A673 (cell line): ENCODE results near the gene PLXNB3.

Source experiments
- EZH2 ChIP-seq: fragments of 200-600 bp; sonication (generic); IDR thresholded peaks from 2 replicates; pipeline ENCODE4 v1.6.1; 2017; ENCODE audit warnings: borderline replicate concordance, low read depth, mild to moderate bottlenecking, mixed read lengths, antibody characterized with exemption, low read length; ENCODE audit not compliant: poor library complexity, severe bottlenecking
- TF ChIP-seq, protein P1 (sequence below): fragments of 300-800, 200-600 bp; sonication (generic); conservative IDR thresholded peaks from 2 replicates; pipeline ENCODE4 v1.5.1; 2017; ENCODE audit warnings: low read depth, mild to moderate bottlenecking, antibody characterized with exemption, low read length, moderate library complexity, mixed read lengths

DNA sequence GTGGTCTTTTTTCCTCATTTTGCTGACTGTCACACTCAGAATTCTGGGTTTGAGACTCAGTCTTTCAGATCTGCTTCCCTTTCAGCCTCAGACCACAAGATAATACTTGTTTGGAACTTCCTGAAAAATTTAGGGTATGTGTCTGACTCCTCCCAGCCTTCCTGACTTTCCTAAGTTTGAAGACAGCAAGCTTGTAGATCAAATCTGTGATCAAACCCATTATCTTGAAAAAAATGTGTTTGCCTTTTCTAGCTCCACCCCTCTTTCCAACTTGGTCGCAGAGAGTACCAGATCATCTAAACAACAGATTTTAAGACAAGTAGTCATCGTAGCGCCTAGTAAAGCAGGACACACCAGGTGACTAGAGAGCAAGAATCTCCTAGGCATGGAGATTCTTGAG lies 49.8 kb upstream of the PLXNB3 start:
- TF ChIP-seq, protein P1, sequence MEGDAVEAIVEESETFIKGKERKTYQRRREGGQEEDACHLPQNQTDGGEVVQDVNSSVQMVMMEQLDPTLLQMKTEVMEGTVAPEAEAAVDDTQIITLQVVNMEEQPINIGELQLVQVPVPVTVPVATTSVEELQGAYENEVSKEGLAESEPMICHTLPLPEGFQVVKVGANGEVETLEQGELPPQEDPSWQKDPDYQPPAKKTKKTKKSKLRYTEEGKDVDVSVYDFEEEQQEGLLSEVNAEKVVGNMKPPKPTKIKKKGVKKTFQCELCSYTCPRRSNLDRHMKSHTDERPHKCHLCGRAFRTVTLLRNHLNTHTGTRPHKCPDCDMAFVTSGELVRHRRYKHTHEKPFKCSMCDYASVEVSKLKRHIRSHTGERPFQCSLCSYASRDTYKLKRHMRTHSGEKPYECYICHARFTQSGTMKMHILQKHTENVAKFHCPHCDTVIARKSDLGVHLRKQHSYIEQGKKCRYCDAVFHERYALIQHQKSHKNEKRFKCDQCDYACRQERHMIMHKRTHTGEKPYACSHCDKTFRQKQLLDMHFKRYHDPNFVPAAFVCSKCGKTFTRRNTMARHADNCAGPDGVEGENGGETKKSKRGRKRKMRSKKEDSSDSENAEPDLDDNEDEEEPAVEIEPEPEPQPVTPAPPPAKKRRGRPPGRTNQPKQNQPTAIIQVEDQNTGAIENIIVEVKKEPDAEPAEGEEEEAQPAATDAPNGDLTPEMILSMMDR = no peak
- TF ChIP-seq EZH2 = no peak
